Neural cell (in vitro differentiated cells): ENCODE results near the gene FXN.

Experiments used
- CTCF ChIP-seq: fragments of 450-650 bp; IDR thresholded peaks from 2 replicates; pipeline ENCODE4 v1.5.1; 2014; ENCODE audit warnings: antibody characterized with exemption, mild to moderate bottlenecking, moderate library complexity; ENCODE audit not compliant: poor library complexity, severe bottlenecking
- EP300 ChIP-seq: fragments of 450-650 bp; conservative IDR thresholded peaks from 2 replicates; pipeline ENCODE4 v1.6.1; 2014; ENCODE audit warnings: antibody characterized with exemption, mild to moderate bottlenecking, moderate library complexity; ENCODE audit not compliant: poor library complexity, severe bottlenecking
- EZH2 ChIP-seq: fragments of 200-600, 300-800 bp; shearing (Covaris generic), sonication (generic); IDR thresholded peaks from 2 replicates; pipeline ENCODE4 v1.6.1; 2014; ENCODE audit warnings: antibody characterized with exemption, low read length, borderline replicate concordance, mild to moderate bottlenecking; ENCODE audit not compliant: insufficient read depth, poor library complexity, severe bottlenecking
- POLR2AphosphoS5 ChIP-seq: IDR thresholded peaks from 2 replicates; pipeline ENCODE4 v1.6.1; 2012
- RAD21 ChIP-seq: fragments of 450-650 bp; conservative IDR thresholded peaks from 2 replicates; pipeline ENCODE4 v1.6.1; 2014; ENCODE audit warnings: antibody characterized with exemption, mild to moderate bottlenecking, moderate library complexity
- REST ChIP-seq: IDR thresholded peaks from 2 replicates; pipeline ENCODE4 v1.6.1; 2012; ENCODE audit warnings: borderline replicate concordance
- SMC3 ChIP-seq: fragments of 450-650 bp; conservative IDR thresholded peaks from 2 replicates; pipeline ENCODE4 v1.6.1; 2014; ENCODE audit warnings: antibody characterized with exemption, mild to moderate bottlenecking, moderate library complexity; ENCODE audit not compliant: poor library complexity

- TF ChIP-seq CTCF (no peak), SMC3 (no peak), RAD21 (no peak), EP300 (no peak), EZH2 (no peak), REST (no peak), POLR2AphosphoS5 (no peak)
Observed at GRCh38 chr9:68997666-68998065, 37.9 kb upstream of the FXN start.
